Tibial nerve (tissue), 4 donors: ENCODE results near the gene TRAF3.

ENCODE experiments used
- CTCF ChIP-seq, 5 experiments: fragments of 200-600 bp in 3 of 5; fragments of 450-650 bp in 2 of 5; sonication (generic) in 3 of 5; IDR thresholded peaks; one replicate each; pipeline ENCODE4 v1.5.1; 2016 to 2019; ENCODE audit warnings: antibody characterized with exemption in 5 of 5, mild to moderate bottlenecking in 3 of 5, moderate library complexity in 2 of 5
- EP300 ChIP-seq, 2 donors: sonication (generic); formaldehyde crosslinking; IDR thresholded peaks; one replicate each; pipeline ENCODE4 v1.6.1; 2017; ENCODE audit warnings: antibody characterized with exemption in 2 of 2, mild to moderate bottlenecking in 1 of 2
- POLR2A ChIP-seq, 2 donors: fragments of 450-650 bp; IDR thresholded peaks; one replicate each; pipeline ENCODE4 v1.6.1; 2017; ENCODE audit warnings: antibody characterized with exemption in 2 of 2, mild to moderate bottlenecking in 2 of 2, moderate library complexity in 2 of 2

GRCh38 chr14:102739190-102739469 is 38.1 kb upstream of the TRAF3 start:
- TF ChIP-seq CTCF (IDR thresholded peaks at IDR 0.05) (no peak), EP300 (IDR thresholded peaks at IDR 0.05) (no peak), POLR2A (IDR thresholded peaks at IDR 0.05) (no peak)
